GM12801 (cell line): ENCODE results near the gene TTLL10.

Experiments
- TF ChIP-seq, protein P1 (sequence below): IDR thresholded peaks from one replicate; pipeline ENCODE4 v1.5.1; 2011; ENCODE audit warnings: control low read depth; ENCODE audit not compliant: insufficient read length; ENCODE audit errors: extremely low read depth

TTLL10 gene

DNA sequence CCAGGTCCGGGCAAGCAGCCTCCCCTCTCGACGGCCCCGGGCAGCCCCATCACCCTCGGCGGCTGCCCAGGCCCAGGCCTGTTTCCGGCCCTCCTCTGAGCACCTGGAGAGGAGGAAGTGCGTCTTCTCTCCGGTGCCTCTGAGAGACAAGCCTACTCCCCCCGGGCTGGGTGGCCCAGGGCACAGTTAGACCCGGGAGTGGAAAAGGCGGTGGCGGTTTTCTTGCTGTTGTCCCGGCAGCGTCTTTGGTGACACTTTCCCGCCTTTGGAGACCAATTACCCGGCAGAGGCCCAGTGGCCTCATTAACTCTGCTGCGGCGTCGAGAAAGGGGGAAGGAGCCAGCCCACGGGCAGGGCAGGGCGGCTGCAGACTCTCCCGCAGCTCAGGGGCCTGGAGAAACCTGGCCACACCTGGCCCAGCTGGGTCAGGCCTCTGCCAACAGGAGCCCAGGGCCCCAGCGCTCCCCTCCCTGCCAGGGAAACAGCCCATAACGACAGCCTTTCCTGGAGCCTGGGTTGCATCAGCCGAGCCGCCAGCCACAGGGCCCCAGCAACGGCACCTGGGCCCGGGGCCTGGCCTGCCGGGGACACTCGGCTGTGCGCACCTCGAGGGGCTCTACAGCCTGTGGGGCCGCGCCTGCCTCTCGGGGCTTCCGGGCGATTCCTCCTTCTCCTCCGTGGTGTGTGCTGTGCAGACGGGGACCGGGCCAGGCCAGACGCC, 29.4 kb upstream of the TTLL10 start:
- TF ChIP-seq, protein P1, sequence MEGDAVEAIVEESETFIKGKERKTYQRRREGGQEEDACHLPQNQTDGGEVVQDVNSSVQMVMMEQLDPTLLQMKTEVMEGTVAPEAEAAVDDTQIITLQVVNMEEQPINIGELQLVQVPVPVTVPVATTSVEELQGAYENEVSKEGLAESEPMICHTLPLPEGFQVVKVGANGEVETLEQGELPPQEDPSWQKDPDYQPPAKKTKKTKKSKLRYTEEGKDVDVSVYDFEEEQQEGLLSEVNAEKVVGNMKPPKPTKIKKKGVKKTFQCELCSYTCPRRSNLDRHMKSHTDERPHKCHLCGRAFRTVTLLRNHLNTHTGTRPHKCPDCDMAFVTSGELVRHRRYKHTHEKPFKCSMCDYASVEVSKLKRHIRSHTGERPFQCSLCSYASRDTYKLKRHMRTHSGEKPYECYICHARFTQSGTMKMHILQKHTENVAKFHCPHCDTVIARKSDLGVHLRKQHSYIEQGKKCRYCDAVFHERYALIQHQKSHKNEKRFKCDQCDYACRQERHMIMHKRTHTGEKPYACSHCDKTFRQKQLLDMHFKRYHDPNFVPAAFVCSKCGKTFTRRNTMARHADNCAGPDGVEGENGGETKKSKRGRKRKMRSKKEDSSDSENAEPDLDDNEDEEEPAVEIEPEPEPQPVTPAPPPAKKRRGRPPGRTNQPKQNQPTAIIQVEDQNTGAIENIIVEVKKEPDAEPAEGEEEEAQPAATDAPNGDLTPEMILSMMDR = no peak

DNA sequence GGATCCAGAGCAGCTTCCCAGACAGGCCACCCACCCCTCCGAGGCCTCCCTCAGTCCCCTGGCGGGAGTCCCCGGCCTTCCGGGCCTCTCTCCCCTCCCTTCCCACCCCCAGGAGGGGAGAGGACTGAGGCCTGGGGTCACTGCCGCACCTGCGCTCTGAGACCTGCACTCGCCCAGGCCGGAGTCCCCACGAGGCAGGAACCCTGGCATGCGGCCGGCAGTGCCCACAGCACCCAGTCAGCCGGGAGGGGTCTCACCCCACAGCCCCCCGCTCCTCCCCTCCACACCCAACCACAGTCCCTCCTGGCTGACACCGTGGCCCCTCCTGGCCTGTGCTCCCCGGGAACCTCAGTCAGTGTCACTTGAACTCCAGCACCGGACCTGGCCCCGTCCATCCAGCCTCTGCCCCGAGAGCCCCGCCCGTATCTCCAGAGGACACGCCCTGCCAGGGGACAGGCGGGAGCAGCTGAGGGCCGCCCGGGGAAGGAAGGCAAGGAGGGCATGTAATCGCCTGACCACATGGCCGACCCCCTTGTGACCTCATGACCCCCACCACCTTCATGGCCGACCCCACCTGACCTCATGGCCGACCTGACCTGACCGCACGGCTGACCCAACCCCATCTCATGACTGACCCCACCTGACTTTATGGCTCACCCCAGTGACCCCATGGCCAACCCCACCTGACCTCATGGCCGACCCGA, 28.7 kb upstream of the TTLL10 start:
- TF ChIP-seq, protein P1 = no peak

DNA sequence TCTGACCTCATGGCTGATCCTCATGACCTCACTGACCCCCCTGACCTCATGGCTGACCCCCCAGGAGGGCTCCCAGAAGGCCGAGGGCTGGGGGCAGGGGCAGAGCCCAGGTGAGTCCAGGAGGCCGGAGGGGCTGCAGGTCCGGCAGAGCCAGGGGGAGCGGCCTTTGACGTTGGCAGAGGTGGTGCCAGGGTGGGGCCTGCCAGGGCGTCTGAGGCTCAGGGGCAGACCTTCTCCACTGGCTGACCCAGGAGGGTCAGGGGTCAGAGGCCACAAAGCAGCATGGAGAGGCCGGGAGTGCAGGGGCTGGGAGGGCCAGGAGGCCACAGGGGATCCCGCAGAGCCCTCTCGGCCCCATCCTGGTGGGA, 28.1 kb upstream of the TTLL10 start:
- TF ChIP-seq, protein P1 = no peak

GRCh38 chr1:1146026-1146425, 27.7 kb upstream of the TTLL10 start:
- TF ChIP-seq, protein P1 = no peak

- TF ChIP-seq, protein P1 = no peak
These were observed 27.1 kb upstream of the TTLL10 start for GRCh38 chr1:1146596-1146995.

DNA sequence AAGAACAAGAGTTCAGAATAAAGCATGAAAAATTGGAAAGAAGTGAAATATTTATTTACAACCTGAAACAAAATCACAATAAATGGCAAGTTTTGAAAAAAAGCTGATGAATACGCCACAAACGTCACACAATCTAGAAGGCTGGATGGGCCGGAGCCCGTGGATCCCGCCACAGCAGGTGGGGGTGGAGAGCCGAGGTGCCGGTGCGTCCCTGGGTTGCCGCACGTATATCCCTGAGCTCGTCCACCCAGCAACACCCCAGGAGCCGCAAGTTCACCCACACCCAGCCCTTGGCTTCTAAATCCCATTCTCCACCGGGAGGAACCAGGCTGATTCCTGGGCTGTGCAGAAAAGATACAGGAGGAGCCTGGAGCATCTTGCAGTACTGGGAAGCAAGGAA, 25.6 kb upstream of the TTLL10 start:
- TF ChIP-seq, protein P1 = no peak

- TF ChIP-seq, protein P1 = no peak
These were observed 25.1 kb upstream of the TTLL10 start for GRCh38 chr1:1148569-1148968.
